HFF-Myc (cell line): ENCODE data around the gene C17orf50.

Source experiments
- DNase-seq: peaks from one replicate; pipeline ENCODE4 v3.0.0-alpha.2; 2011; ENCODE audit warnings: low read depth; ENCODE audit errors: extremely low read depth
- H3K4me3 ChIP-seq: replicated peaks from 2 replicates; pipeline ENCODE4 v1.5.1; 2011; ENCODE audit warnings: low read depth, mild to moderate bottlenecking, control low read depth, low read length
- TF ChIP-seq, protein P1 (sequence below): IDR thresholded peaks from 2 replicates; pipeline ENCODE4 v1.5.1; 2012; ENCODE audit warnings: mild to moderate bottlenecking, low read depth, low read length, control low read depth; ENCODE audit errors: missing control alignments

C17orf50 gene

DNA sequence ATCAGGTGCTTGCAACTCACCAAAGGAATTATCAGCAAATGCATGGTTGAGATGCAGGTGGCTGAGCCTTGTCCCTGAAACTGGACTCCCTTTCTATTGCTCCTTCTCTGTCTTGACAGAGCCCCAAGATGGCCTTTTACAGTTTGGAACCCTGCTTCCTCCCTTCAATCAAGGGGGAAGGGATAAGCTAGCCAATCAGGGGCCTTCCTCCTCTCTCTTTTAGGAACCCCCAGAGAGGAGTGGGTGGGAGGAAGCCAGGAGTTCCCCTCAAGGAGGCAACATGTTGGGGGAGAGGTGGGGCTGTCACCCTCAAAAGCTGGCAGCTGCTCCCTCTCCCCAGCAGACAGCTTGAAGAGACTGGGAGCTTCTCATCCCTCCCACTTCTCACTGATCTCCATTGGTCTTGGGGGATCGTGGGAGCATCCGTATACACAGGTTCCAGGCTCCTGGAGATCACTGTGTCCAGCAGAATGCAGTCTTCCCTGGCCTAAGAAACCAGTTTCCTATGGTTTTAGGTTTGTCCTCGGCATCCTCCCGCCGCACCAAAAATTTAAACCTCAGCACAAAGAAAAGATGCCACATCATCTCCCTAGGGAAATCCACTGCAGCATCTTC, 22.1 kb upstream of the C17orf50 start:
- H3K4me3 ChIP-seq = no peak overlapping the region
- DNase-seq = no peak
- TF ChIP-seq, protein P1, sequence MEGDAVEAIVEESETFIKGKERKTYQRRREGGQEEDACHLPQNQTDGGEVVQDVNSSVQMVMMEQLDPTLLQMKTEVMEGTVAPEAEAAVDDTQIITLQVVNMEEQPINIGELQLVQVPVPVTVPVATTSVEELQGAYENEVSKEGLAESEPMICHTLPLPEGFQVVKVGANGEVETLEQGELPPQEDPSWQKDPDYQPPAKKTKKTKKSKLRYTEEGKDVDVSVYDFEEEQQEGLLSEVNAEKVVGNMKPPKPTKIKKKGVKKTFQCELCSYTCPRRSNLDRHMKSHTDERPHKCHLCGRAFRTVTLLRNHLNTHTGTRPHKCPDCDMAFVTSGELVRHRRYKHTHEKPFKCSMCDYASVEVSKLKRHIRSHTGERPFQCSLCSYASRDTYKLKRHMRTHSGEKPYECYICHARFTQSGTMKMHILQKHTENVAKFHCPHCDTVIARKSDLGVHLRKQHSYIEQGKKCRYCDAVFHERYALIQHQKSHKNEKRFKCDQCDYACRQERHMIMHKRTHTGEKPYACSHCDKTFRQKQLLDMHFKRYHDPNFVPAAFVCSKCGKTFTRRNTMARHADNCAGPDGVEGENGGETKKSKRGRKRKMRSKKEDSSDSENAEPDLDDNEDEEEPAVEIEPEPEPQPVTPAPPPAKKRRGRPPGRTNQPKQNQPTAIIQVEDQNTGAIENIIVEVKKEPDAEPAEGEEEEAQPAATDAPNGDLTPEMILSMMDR = no peak

DNA sequence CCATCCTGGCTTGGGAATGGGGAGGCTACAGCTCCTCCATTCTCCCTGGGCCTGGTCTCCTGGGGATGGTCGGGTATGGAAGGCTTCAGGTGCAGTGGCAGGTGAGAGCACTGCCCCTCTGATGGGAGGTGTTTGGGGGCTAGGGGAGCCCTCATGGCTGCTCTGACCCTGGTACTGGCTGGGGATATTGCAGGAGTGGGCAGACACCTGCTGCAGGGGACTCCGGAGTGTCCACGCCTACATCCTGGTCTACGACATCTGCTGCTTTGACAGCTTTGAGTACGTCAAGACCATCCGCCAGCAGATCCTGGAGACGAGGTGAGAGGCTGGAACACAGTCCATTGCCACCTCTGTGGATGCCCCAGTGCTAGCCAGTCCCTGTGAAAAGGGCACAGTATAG, 20.5 kb upstream of the C17orf50 start:
- TF ChIP-seq, protein P1 = no peak
- no peak for DNase-seq

DNA sequence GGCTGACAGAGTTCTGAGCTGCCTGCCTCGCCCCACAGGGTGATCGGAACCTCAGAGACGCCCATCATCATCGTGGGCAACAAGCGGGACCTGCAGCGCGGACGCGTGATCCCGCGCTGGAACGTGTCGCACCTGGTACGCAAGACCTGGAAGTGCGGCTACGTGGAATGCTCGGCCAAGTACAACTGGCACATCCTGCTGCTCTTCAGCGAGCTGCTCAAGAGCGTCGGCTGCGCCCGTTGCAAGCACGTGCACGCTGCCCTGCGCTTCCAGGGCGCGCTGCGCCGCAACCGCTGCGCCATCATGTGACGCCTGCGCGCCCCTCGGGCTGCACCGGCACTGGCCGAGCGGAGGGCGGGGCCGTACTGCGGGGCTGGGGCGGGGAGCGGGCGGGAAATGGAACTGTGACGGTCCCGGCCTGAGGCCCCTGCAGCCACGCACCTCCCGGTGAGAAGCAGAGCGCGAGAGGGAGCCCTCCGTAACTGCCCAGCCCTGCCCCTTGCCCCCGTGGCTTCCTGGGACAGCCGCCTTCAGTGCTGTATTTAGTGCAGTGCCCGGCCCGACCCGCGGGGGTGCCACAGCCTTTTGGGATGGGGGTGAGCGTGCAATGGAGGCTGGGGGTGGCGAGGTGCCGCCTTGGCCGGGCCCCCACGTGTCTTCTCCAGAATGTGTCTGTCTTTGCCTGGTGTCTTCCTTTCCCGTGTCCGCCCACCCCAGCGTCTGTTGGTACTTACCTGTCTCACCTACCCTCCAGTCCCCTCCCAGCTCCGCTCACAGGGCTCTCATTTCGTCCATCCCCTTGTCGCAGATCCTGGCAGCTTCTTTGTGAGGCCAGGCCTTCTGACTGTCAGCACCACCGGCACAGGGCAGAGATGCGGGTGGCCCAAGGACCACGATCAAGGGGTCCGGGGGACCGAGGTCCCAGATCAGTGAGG, 19.4 kb upstream of the C17orf50 start:
- no peak overlapping the region for H3K4me3 ChIP-seq
- no peak for DNase-seq
- TF ChIP-seq, protein P1 = no peak

More for the DNA sequence above, 20.5 kb upstream of the C17orf50 start:
- no peak overlapping the region for H3K4me3 ChIP-seq

DNA sequence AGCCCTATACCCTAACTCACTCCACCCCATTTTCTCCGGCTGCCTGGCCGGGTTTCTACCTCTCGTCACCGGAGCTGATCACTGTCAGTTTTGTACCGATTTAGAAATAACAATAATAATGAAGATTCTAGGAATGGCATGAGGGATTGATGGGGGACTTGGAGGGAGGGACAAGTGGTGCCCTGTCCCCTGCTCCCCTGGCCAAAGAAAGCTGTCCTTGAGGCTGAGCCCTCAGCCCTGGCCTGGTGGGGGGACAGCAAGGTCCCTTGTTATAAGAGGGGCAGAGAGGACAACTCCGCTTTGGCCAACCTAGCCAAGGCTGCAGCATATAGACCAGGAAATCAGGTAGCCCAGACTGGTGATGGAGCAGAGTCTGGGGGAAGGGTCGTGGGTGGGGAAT, 18.2 kb upstream of the C17orf50 start:
- DNase-seq = no peak

DNA sequence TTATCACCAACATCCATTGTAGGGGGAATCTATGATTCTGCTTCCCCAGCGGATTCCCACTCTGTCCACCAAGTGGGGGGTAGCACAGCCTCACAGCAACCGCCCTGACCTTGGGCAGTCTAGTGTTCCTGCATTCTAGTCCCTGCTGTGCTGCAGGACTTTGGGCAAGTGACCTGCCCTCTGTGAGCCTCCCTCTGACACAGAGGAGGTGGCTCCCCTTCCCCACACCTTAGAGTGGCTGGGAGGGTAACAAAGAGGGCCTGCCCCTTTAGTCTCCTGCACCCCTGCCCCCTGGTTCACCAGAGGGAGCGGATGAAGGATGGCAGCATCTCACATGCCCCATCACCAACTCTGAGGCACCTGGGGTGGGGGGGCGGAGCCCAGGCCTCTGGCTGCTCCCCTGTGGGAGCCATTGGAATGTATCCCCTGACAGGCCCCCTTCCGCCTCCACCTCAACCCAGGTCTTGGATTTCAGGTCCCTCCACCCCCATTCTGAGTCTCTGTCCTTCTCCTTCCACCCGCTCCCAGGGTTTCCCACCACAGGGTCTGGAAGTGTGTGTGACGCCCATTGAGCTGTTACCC, 17.7 kb upstream of the C17orf50 start:
- TF ChIP-seq, protein P1 = no peak
- DNase-seq = no peak
- H3K4me3 ChIP-seq = no peak overlapping the region

More for the DNA sequence above, 18.2 kb upstream of the C17orf50 start:
- TF ChIP-seq, protein P1 = no peak
- H3K4me3 ChIP-seq = no peak overlapping the region

DNA sequence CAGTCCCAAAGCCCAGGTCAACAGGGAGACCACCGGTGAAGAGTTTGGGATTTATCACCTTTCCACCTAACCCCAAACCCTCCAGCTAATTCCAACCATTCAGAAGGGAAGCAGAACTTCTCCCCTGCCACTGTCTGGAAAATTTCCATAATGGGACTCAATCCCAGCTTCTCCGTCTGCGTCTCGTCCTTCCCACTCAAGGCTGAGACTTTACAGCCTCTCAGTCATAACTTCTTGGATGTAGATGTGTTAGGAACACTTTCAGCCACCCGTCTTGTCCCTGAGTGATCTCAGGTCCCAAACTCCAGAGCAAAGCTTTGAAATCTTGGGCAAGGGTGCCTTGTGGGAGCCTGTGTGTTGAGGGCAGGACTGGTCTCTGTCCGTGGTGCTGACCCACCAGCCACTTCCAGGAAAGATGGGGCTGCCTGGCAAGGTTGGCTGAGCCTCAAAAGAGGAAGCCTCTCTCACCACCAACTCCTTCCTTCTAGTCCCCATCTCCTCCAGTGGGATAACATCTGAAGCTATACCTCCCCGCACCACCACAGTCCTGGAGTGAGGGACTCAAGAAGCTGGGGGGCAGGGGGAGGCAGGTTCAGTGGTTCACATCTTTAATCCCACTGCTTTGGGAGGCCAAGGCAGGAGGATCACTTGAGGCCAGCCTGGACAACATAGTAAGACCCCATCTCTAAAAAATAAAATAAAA, 16.9 kb upstream of the C17orf50 start:
- no peak for DNase-seq
- TF ChIP-seq, protein P1 = no peak

More for the DNA sequence above, 16.9 kb upstream of the C17orf50 start:
- no peak overlapping the region for H3K4me3 ChIP-seq
